Measurements from ENCODE around the gene PCID2. TPM values are rescaled to one million over a fixed set of nuclear protein-coding genes. Genes with fewer than 3 reads are reported as not detected.

Gene PCID2
- total RNA-seq, 1 experiment from 2014 or later = 63.4 TPM

DNA sequence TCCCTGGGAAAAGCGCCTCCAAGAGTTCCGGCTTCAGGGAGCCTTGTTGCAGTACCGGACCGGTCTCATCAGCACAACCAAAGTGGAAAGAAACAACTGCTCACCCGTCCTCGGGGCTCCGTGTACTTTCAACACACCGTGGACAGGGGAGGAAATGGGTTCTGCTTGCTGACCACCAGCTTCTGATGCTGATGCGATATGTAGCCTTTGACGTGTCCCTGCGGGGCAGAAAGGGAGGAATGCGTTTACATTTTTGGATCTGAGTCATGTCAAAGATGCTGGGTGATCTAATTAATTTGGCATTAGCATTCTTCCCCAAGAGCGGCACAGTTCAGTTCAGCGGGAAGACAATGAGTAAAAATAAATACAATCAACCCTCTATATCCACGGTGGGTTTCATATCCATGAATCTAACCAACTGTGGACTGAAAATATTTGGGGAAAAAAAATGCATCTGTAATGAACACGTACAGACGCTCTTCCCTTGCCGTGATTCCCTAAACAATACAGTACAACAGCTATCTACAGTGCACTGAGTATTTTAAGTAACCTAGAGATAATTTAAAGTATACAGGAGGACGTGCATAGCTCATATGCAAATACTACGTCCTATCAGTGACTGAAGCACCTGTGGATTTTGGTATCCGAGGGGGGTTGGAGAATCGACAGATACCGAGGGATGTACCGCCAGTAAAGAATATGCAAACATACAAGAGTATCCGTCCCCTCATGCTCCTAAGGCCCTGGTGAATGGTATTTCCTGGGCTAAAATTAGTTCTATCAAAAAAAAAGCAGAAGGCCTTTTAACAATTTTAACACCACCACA is 30.2 kb downstream of the PCID2 start:
- peak; percentile 21 for DNase-seq (ENCODE audit: unreplicated experiment)
- H3K4me3 Mint-ChIP-seq (ENCODE audit: unreplicated experiment) = no peak overlapping the region
- POLR2A ChIA-PET = interaction anchor here (1.6 to 2.1 kb wide), 2 partner anchors 9 kb away, joined by 4 to 7 read pairs; no protein-coding TSS in a partner anchor

DNA sequence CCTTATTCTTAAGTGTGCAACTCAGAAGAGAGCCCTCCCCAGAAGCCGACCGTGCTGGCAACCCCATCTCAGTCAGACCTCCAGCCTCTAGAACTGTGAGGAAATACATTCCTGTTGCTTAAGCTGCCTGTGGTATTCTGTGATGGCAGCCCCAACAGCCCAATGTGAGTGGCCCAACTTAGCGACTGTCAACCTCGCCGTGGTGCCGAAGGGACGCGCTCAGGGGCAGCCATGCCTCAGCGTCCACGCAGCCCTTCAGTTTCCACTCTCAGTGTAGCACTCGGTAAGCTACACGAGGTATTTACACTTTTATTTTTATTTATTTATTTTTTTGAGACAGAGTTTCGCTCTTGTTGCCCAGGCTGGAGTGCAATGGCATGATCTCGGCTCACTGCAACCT is 31.6 kb downstream of the PCID2 start:
- Mint-ChIP-seq H3K4me3 (ENCODE audit: unreplicated experiment) (no peak overlapping the region), H3K27ac (ENCODE audit: low read depth, unreplicated experiment) (no peak overlapping the region), H3K9me3 (ENCODE audit: unreplicated experiment) (no peaks in the 10 kb centered on the region), H3K4me1 (ENCODE audit: insufficient read depth, unreplicated experiment) (no peaks in the 10 kb centered on the region), H3K27me3 (ENCODE audit: insufficient read depth, unreplicated experiment) (no peaks in the 10 kb centered on the region), H3K36me3 (ENCODE audit: insufficient read depth, unreplicated experiment) (peaks cover 76% of the 10 kb centered on the region)
- intact Hi-C loops (cut with micrococcal nuclease) = no loop called here
- TF ChIP-seq, protein P1, sequence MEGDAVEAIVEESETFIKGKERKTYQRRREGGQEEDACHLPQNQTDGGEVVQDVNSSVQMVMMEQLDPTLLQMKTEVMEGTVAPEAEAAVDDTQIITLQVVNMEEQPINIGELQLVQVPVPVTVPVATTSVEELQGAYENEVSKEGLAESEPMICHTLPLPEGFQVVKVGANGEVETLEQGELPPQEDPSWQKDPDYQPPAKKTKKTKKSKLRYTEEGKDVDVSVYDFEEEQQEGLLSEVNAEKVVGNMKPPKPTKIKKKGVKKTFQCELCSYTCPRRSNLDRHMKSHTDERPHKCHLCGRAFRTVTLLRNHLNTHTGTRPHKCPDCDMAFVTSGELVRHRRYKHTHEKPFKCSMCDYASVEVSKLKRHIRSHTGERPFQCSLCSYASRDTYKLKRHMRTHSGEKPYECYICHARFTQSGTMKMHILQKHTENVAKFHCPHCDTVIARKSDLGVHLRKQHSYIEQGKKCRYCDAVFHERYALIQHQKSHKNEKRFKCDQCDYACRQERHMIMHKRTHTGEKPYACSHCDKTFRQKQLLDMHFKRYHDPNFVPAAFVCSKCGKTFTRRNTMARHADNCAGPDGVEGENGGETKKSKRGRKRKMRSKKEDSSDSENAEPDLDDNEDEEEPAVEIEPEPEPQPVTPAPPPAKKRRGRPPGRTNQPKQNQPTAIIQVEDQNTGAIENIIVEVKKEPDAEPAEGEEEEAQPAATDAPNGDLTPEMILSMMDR (IDR thresholded peaks at IDR 0.05; ENCODE audit: unreplicated experiment) = no peak
- DNase-seq (ENCODE audit: unreplicated experiment) = no peak
- ChIA-PET POLR2A (no interaction called here), CTCF (no interaction called here)
- no TSS peak for BruUV-seq (replicated peaks)

More for the DNA sequence above, 30.2 kb downstream of the PCID2 start:
- BruUV-seq (replicated peaks) = no TSS peak
- Mint-ChIP-seq H3K4me1 (ENCODE audit: insufficient read depth, unreplicated experiment) (no peaks in the 10 kb centered on the region), H3K27ac (ENCODE audit: low read depth, unreplicated experiment) (no peak overlapping the region), H3K27me3 (ENCODE audit: insufficient read depth, unreplicated experiment) (no peaks in the 10 kb centered on the region), H3K36me3 (ENCODE audit: insufficient read depth, unreplicated experiment) (peaks cover 76% of the 10 kb centered on the region), H3K9me3 (ENCODE audit: unreplicated experiment) (no peaks in the 10 kb centered on the region)
- intact Hi-C loops (cut with micrococcal nuclease) = no loop called here
- TF ChIP-seq, protein P1 (IDR thresholded peaks at IDR 0.05; ENCODE audit: unreplicated experiment) = no peak
- CTCF ChIA-PET = interaction anchor here (0.6 to 0.9 kb wide), 2 partner anchors 43 to 215 kb away, joined by 3 to 6 read pairs; no protein-coding TSS in a partner anchor

DNA sequence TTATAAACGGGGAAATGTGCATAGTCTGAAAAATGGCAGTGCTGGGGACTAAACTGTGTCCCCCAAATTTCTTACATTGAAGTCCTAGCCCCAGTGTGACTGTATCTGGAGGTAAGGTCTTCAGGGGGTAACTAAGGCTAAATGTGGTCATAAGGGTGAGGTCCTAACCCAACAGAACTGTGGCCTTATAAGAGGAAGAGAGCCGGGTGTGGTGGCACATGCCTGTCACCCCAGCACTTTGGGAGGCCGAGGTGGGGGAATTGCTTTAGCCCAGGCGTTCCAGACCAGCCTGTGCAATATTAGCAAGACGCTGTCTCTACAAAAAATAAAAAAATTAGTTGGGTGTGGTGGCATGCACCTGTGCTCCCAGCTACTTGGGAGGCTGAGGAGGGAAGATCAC is 32.2 kb downstream of the PCID2 start:
- intact Hi-C loops (cut with micrococcal nuclease) = no loop called here
- no peak overlapping the region for H3K27ac Mint-ChIP-seq (ENCODE audit: low read depth, unreplicated experiment)
- TF ChIP-seq, protein P1 (IDR thresholded peaks at IDR 0.05; ENCODE audit: unreplicated experiment) = no peak
- POLR2A ChIA-PET = no interaction called here
- H3K36me3 Mint-ChIP-seq (ENCODE audit: insufficient read depth, unreplicated experiment) = peaks cover 76% of the 10 kb centered on the region
- no peak overlapping the region for H3K4me3 Mint-ChIP-seq (ENCODE audit: unreplicated experiment)
- no peaks in the 10 kb centered on the region for H3K27me3 Mint-ChIP-seq (ENCODE audit: insufficient read depth, unreplicated experiment)
- no peaks in the 10 kb centered on the region for H3K9me3 Mint-ChIP-seq (ENCODE audit: unreplicated experiment)
- no peak for DNase-seq (ENCODE audit: unreplicated experiment)
- no TSS peak for BruUV-seq (replicated peaks)
- H3K4me1 Mint-ChIP-seq (ENCODE audit: insufficient read depth, unreplicated experiment) = no peaks in the 10 kb centered on the region
- CTCF ChIA-PET = no interaction called here

DNA sequence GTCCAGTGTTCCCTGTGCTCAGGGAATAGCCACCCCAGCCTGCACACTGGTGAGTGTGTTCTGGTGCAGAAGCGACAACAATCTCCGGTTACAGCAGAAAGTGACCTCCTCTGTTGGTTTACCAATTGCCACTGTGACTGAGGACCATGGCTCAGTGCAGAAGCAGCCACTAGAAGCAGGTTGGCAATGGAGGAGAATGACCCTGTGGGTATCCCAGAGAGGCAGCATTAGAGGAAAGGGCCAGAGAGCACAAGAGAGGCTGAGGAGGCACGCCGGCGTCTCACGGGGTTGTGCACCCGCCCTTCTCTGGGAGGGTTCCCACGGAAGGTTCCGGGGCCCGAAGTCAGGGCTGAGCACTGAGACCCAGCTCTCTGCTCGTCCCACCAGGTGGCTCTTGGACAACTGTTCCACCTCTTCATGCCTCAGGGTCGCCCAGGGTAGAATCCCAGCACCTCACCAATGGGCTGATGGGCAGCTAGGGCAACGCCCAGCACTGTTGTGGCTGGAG is 36.0 kb downstream of the PCID2 start:
- H3K9me3 Mint-ChIP-seq (ENCODE audit: unreplicated experiment) = peaks cover 14% of the 10 kb centered on the region
- H3K4me1 Mint-ChIP-seq (ENCODE audit: insufficient read depth, unreplicated experiment) = no peaks in the 10 kb centered on the region
- intact Hi-C loops (cut with micrococcal nuclease) = no loop called here
- CTCF ChIA-PET = no interaction called here
- no peak overlapping the region for H3K4me3 Mint-ChIP-seq (ENCODE audit: unreplicated experiment)
- no TSS peak for BruUV-seq (replicated peaks)
- H3K36me3 Mint-ChIP-seq (ENCODE audit: insufficient read depth, unreplicated experiment) = peaks cover 55% of the 10 kb centered on the region
- POLR2A ChIA-PET = no interaction called here
- TF ChIP-seq, protein P1 (IDR thresholded peaks at IDR 0.05; ENCODE audit: unreplicated experiment) = no peak
- no peaks in the 10 kb centered on the region for H3K27me3 Mint-ChIP-seq (ENCODE audit: insufficient read depth, unreplicated experiment)
- no peak for DNase-seq (ENCODE audit: unreplicated experiment)
- no peak overlapping the region for H3K27ac Mint-ChIP-seq (ENCODE audit: low read depth, unreplicated experiment)

Measured in MCF 10A (cell line).